HCT116 (cell line): ENCODE data around the gene CLIC3.

ENCODE experiments used
- CEBPB ChIP-seq: IDR thresholded peaks from 2 replicates; pipeline ENCODE4 v1.6.1; 2012; ENCODE audit warnings: low read depth
- POLR2A ChIP-seq: IDR thresholded peaks from 2 replicates; pipeline ENCODE4 v1.7.0; 2011; ENCODE audit warnings: borderline replicate concordance; ENCODE audit not compliant: insufficient read depth, insufficient read length; ENCODE audit errors: extremely low read depth
- SP1 ChIP-seq: IDR thresholded peaks from 2 replicates; pipeline ENCODE4 v1.6.1; 2012; ENCODE audit warnings: low read depth
- TF ChIP-seq, protein P1 (sequence below), 3 experiments: fragments of 200-600 bp in 1 of 3; sonication (generic) in 1 of 3; IDR thresholded peaks in 2 of 3; conservative IDR thresholded peaks in 1 of 3; 2 replicates each; pipeline ENCODE4 v1.5.1; 2012 to 2017; ENCODE audit warnings: low read depth in 2 of 3, low read length in 2 of 3, antibody characterized with exemption in 1 of 3, borderline replicate concordance in 1 of 3, control low read depth in 1 of 3, mild to moderate bottlenecking in 1 of 3, mixed read lengths in 1 of 3, mixed run types in 1 of 3, moderate library complexity in 1 of 3; ENCODE audit not compliant: insufficient read depth in 1 of 3

DNA sequence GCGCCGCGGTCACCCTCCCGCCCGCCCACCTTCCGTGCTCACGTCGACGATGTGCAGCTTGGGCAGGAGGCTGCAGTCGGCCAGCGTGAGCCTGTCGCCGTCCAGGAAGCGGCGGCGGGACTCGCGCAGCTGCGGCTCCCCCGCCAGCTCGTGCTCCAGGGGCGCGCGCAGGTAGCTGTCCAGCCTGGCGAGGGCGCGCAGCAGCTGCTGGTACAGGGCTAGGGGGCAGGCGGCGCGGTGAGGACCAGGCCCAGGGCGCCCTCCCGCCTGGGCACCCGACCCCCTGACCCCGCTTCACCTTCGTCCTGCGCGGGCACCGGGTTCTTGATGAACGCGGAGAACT, 1.5 kb downstream of the CLIC3 start:
- TF ChIP-seq SP1: no peak
- no peak for TF ChIP-seq CEBPB
- no peak for TF ChIP-seq POLR2A
- TF ChIP-seq, protein P1, sequence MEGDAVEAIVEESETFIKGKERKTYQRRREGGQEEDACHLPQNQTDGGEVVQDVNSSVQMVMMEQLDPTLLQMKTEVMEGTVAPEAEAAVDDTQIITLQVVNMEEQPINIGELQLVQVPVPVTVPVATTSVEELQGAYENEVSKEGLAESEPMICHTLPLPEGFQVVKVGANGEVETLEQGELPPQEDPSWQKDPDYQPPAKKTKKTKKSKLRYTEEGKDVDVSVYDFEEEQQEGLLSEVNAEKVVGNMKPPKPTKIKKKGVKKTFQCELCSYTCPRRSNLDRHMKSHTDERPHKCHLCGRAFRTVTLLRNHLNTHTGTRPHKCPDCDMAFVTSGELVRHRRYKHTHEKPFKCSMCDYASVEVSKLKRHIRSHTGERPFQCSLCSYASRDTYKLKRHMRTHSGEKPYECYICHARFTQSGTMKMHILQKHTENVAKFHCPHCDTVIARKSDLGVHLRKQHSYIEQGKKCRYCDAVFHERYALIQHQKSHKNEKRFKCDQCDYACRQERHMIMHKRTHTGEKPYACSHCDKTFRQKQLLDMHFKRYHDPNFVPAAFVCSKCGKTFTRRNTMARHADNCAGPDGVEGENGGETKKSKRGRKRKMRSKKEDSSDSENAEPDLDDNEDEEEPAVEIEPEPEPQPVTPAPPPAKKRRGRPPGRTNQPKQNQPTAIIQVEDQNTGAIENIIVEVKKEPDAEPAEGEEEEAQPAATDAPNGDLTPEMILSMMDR (IDR thresholded peaks at IDR 0.05 in 2 of 3, conservative IDR thresholded peaks at IDR 0.05 in 1 of 3; ENCODE audit: borderline replicate concordance in 1 of 3, insufficient read depth in 1 of 3, low read depth in 2 of 3, low read length in 2 of 3): no peak
